Right forelimb (tissue), 1 donor: ENCODE results near the gene PGM2L1.
"Not testable (repeated sequence)": the region's sequence is repeated elsewhere in the genome, so short reads cannot be mapped to it uniquely, and the experiment has no call there.

Source experiments
- DNase-seq: peaks from one replicate; pipeline ENCODE4 v3.0.0-alpha.2; 2018

The PGM2L1 gene

DNA sequence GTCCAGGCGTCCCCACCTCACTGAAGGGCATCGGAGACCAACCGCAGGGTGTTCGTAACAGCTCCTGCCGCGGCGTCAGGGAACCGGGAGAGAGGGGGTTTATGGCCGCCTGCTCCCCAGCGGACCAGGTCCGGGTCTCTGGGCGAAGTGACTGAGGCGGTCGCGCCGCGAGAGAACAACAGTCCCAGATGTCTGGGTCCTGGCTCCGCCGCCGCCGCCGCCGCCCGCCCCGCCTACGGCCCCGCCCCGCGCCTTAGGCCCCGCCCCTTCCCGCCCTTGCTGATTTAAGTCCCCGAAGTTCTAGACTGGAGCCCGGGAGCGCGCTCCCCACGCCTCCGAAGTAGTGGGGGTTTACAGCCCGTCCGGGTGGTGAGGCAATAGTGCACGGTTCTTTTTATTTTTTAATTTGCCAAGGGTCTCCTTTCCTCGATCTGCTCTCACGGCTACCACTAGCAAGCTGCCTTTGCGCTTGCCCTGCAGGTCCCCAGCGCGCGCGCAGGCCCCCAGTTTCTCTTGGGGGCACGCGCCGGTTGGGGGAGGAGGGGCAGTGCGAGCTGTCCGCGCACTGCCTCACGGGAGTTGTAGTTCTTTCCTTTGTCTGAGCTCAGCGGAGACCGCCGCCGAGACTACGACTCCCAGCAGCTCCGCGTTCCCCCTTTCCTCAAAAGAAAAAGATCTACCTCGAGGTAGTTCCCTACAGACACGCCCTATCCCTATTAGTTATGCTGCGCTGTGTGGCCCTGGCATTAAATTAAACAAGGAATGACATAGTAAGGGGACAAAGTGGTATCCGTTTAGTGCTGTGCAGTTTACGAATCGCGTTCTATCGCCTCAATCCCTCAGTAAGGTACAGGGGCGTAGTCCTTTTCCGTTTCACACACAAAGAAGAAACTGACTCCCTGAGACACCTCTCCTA lies at the start of gene PGM2L1:
TSS of gene PGM2L1 (minus strand) at position 190 of the 916 bp plus-strand sequence. CDS start 272 bp downstream, outside the sequence.
- peak; percentile 96 for DNase-seq

DNA sequence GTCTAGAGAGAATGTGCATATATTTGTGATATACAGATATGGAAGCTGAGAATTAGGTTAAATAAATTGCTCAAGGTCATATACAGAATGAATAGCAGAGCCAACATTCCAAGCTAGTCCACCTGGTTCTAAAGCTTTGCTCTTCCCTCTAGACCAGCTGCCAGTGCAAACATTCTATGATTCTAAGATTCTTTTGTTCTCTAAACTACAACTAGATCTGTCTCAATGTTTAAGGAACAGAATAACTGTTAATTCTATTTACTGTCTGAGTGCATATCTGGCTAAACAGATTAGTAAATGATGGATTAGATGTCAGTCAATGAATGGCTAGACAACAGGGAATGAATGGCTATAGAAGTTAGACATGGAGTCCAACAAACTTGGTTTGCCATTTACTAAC lies 49.5 kb upstream of the PGM2L1 start:
- no peak for DNase-seq

DNA sequence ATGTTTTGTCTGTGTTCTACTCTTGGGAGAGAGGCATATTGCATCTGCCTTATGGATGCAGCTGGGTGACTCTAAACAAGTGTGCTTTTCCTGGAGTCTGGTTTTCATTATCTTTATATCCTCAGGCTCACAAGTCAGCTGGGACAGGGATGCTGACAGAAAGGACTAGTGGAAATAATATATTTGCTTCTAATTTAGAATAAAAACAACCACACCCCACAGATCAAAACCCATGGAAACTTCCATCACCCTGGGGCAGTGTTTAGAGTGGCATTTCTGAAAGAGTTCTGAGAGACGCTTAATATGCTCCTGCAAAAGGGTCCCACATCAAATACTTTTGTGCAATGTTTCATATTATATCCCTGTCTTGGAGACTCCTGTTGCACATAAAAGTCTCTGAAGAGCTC lies 48.3 kb upstream of the PGM2L1 start:
- no peak for DNase-seq

DNA sequence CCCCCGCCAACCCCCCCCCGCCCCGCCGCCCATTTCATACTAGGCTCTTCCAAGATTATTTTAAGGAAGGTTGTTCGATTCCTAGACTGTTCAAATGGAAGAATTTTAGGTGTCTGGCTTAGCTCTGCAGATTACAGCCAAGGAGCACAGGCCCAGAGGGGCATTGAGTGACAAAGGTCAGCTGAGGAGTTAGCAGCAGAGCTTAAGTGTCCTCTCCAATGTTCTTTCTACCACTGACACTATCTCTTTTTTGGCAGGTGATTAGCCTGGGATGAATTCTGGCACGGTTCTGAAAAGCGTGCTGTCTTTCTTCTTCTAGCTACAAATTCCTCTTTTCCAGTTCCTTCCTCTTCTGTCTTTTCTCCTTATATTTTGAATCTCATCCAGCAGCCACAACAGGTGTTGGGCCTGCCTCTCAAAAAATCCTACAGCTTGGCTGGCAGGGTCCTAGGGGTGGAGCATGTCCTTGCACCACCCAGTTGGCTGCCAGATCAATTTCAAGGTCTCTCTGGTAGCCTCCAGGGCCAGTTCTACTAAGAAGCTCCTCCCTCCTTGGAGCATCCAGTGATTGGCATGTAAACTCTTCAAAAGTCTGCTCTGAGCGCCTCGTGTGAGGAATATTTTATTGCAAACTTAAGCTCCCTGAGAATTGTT lies 46.1 kb upstream of the PGM2L1 start:
- DNase-seq, result no peak

DNA sequence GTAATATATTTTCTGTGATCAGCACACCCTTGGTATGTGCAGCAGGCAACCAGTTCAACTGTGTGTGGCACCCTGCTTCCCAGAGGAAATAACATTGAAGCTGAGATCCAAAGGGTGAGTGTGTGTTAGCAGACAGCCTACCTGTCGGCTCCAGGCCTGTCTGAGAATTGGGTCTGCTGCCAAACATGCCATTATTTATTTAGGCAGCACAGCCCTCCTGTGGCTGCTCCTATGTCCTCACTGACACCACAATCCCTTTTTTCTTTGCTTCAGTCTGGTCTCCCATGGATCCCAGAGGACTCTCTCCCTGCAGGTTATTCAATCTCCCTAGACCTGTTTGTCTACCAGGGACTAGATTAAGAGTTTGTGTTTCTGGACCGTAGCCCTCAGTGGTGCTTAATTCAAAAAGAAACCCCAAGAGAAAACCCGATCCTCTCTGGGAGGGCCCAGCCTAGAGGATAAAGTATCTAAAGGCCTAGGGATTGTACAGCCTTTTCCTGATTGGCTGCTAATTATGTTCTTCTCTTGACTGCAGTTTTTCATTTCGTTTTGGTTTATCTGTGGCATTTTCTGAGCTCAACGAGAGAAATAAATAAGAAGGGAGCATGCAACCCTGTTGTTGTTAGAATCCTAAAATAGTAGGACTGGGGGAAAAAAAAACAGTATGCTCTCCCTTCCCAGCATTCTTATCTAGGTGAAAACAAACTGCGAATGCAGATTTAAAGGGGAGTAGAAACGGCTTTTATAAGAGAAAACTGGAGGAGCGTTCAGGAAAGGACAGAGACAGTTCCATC lies 45.0 kb upstream of the PGM2L1 start:
- DNase-seq, result no peak

DNA sequence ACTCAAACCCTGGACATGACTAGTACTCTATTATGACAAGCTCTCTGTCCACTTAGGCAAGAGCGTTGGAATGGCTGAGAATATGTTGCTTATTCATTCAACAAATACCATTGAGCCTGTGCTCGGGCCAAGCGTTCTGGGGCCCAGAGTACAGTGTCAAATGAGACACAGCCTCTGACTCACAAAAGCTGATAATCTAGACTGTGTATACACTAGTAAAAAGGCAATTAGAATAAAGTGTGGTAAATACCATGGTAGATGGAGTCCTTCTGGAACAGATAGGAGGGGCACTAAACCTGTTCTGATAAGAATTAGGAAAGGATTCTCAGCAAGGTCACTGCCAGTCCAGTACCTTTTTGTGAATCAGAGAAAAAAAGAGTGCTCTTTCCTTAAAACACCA lies 44.4 kb upstream of the PGM2L1 start:
- no peak for DNase-seq

- DNase-seq, result no peak
These were observed 40.4 kb upstream of the PGM2L1 start for GRCh38 chr11:74438681-74439080.

GRCh38 chr11:74437441-74438042 lies 39.3 kb upstream of the PGM2L1 start:
- no peak for DNase-seq

GRCh38 chr11:74434528-74434927 lies 36.3 kb upstream of the PGM2L1 start:
- DNase-seq, result no peak

GRCh38 chr11:74429205-74429604 lies 31.0 kb upstream of the PGM2L1 start:
- DNase-seq, result no peak

DNA sequence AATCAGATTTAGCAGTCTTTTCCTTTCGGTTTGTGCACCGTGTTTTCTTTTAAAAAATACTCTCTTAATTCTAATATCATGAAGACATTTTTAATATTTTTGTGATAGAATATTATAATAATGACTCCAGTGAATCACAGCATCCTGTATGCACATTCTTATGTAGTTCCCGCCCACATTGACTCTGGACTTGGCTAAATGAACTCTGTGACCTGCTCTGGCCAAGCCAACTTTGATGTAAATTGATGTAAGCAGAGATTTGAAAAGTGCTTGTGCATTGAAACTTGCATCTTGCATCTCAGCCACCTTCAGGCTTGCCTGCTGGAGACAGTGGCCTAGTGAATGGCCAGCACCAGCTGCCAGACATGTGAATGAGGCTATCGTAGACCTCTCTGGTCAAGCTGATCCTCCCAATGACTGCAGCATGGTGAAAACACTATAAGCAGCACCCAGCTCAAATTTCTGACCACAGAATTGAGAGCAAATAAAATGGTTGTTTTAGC lies 29.2 kb upstream of the PGM2L1 start:
- no peak for DNase-seq

DNA sequence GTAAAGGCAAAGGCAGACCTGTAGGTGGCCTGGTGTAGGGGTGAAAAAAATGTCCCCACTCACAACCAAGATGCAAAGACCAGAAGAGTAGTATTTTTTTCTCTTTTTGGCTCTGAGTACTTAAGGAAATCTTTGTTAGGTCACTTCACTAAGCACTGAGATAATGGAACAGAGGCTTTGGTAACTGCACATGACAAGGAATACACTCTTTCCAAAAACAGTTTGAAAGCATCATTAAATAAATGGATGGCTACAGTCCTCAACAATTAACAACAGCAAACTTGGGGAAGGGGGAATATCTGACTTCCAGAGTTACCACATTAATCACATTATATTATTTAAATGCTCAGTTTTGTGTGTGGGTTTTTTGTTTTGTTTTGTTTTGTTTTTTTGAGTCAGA lies 26.9 kb upstream of the PGM2L1 start:
- DNase-seq, result no peak

GRCh38 chr11:74418509-74418895 lies 20.3 kb upstream of the PGM2L1 start:
- DNase-seq, result no peak

DNA sequence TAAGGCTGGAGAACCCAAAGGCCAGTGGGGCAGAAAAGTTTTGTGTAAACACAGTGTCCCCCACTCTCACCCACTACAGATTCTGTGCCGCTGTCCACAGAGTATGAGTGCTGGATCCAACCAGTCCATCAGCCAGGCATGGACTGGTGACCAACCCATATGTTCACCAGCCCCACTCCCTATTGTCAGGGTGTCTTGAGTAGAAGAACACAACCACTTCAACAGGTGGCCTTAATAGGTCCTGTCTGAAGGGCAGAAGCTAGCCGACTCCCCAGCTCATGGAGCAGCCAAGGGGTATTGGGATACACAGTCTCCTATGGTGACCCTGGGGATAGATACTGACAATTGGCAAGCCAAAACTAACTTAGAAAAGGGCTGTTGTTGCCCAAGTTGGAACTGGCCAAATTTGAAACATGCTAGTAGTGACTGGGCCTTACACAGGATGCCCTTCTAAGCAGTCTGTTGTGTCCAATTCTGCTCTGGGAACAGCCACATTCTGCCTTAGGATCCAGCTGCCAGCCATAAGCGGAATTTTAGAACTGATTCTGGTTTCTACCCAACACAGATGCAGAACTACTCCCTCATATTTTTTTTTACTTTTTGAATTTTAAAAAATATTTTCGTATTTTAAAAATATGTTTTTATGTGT lies 19.8 kb upstream of the PGM2L1 start:
- DNase-seq, result no peak

DNA sequence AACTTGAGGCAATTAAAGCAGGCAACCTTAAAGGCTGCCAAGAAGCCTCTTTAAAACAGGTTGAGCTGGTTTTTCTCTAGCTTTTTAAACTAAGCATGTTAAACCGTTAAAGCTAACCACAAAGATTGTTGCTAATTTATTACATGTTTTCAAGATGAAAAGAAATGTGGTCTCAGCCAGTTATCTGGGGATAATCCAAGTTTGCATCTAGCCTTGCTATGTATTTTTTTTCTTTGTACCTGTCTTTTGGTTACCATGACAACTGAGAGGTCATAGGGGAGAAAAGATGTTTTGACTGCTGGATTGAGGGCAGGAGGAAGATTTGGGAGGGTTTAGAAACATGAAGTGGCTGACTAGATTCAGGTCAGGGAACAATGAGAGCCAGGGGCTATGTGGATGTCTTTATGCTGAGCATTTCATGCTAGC lies 19.2 kb upstream of the PGM2L1 start:
- DNase-seq, result no peak

- DNase-seq, result not testable (repeated sequence)
These were observed 18.7 kb upstream of the PGM2L1 start for GRCh38 chr11:74416974-74417373.

DNA sequence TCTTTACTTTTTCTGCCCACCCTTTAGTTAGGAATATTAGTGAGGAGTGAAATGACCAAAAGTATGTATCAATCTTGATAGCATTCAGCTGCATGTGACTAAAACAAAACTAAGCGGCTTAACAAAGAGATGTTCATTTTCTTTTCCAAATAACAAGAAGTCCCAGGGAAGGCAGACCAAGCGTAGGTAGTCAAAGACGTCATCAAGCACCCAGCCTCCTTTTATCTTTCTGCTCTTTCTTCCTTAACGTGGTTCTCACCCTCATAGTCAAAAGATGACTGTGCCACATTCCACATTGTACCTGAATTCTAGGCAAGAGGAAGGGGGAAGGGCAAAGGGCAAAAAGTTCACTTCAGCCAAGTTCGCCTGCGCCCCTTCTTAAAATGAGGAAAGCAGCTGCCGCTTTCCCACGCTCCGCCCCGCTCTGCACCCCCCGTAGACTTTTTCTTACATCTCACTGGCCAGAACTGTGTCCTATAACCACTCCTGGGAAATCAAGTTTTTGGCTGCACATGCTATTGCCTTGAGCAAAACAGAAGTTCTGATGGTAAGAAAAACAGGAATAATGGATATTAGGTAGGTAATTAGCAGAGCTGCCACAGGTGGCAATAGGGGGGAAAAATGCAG lies 14.6 kb upstream of the PGM2L1 start:
- no peak for DNase-seq

DNA sequence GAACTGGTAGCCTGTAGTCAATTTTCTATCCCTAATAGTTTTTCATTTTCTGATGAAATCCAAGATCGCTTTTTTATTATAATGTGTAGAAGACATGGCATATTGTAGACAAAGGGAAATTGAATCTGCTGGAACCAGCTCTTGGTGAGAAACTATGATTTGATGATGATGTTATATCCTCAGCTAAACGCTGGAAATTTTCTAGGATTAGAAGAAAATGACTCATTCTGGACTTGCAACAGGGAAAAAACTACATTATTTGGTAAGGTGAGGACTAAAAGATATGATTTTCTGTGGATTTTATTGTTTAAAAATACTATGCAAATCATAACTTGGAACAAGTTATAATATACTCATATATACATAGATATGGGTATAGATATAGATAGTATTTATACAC lies 14.1 kb upstream of the PGM2L1 start:
- DNase-seq, result no peak

GRCh38 chr11:74409633-74410032 lies 11.4 kb upstream of the PGM2L1 start:
- no peak for DNase-seq

GRCh38 chr11:74403607-74404321 lies 5.5 kb upstream of the PGM2L1 start:
- no peak for DNase-seq

- DNase-seq, result no peak
These were observed 2.4 kb upstream of the PGM2L1 start for GRCh38 chr11:74400606-74401005.
